SU-DHL-6 (cell line): ENCODE results near the gene TLR6.

Experiments
- CTCF ChIP-seq: fragments of 200-600 bp; sonication (generic); IDR thresholded peaks from one replicate; pipeline ENCODE4 v1.5.1; 2017; ENCODE audit warnings: antibody characterized with exemption, mild to moderate bottlenecking, low read length, moderate library complexity; ENCODE audit not compliant: insufficient read depth, poor library complexity, severe bottlenecking
- EZH2phosphoT487 ChIP-seq: fragments of 200-600 bp; sonication (generic), shearing (Covaris generic); conservative IDR thresholded peaks from 2 replicates; pipeline ENCODE4 v1.6.1; 2018; ENCODE audit warnings: mild to moderate bottlenecking, antibody characterized with exemption, low read length, moderate library complexity, mixed read lengths

DNA sequence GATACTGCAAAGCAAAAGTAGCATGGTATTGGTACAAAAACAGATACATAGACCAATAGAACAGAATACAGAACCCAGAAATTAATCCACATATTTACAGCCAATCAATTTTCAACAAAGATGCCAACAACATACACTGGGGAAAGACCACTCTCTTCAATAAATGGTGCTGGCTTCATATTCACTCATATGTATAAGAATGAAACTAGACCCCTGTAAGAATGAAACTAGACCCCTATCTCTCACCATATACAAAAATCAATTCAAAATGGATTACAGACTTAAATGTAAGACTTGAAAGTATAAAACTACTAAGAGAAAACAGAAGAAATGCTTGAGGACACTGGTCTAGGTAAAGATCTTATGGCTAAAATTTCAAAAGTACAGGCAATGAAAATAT lies 19.3 kb downstream of the TLR6 start:
- TF ChIP-seq CTCF (no peak), EZH2phosphoT487 (no peak)
